CD4-positive, alpha-beta memory T cell (primary cell): Measurements from ENCODE around the gene CALML5. TPM values are rescaled to one million over a fixed set of nuclear protein-coding genes. Genes with fewer than 3 reads are reported as not detected.

ENCODE experiments used
- polyA plus RNA-seq, 2 donors: library from polyadenylated mRNA; unstranded; fragments of 300-500 nt; fragmentation: Illumina TruSeq; gene quantifications; one replicate each; pipeline ENCODE4 v1.2.3, GENCODE V29; 2021
- total RNA-seq, 2 experiments: library from RNA; stranded (reverse); gene quantifications; one replicate each; pipeline ENCODE4 v1.2.3, GENCODE V29; 2021

CALML5 gene
- total and polyA plus RNA-seq, 4 experiments from 2014 or later = not detected

Other genes starting within 250 kb of the CALML5 start
- not detected for gene UCN3, start 134.6 kb downstream of the CALML5 start, total RNA-seq
- gene UCN3, start 134.6 kb downstream of the CALML5 start, polyA plus RNA-seq = not detected
- not detected for gene TUBAL3, start 94.7 kb downstream of the CALML5 start, total RNA-seq
- not detected for gene TUBAL3, start 94.7 kb downstream of the CALML5 start, polyA plus RNA-seq
- gene NET1, start 87.0 kb downstream of the CALML5 start, total RNA-seq = 10 to 100 TPM; 14.0 to 16.4 TPM
- gene NET1, start 87.0 kb downstream of the CALML5 start, polyA plus RNA-seq = 1 to 10 TPM; 5.4 to 7.0 TPM
- gene CALML3, start 25.4 kb upstream of the CALML5 start, total RNA-seq = not detected
- gene CALML3, start 25.4 kb upstream of the CALML5 start, polyA plus RNA-seq = not detected
- 10 to 100 TPM; 15.4 to 18.5 TPM for gene ASB13, start 167.0 kb upstream of the CALML5 start, total RNA-seq
- gene ASB13, start 167.0 kb upstream of the CALML5 start, polyA plus RNA-seq = 10 to 100 TPM; 15.9 to 16.9 TPM
- 10 to 100 TPM; 69.1 to 85.7 TPM for gene TASOR2, start 185.3 kb upstream of the CALML5 start, total RNA-seq
- 10 to 100 TPM in 1 of 2 donors, 1 to 10 TPM in 1; 4.8 to 15.9 TPM for gene TASOR2, start 185.3 kb upstream of the CALML5 start, polyA plus RNA-seq